Measurements from ENCODE around the gene TMEM59L. TPM values are rescaled to one million over a fixed set of nuclear protein-coding genes. Genes with fewer than 3 reads are reported as not detected.

TMEM59L gene
- total RNA-seq, 1 experiment from 2014 or later = 2.4 TPM

- no TSS peak for BruUV-seq (replicated peaks)
- ATAC-seq = no peak
- intact Hi-C loops (cut with micrococcal nuclease; ENCODE audit: unreplicated experiment) = no loop called here
- Histone ChIP-seq H3K27me3 (ENCODE audit: control insufficient read depth, insufficient read depth, low read length) (no peaks in the 10 kb centered on the region), H3K9me3 (ENCODE audit: control insufficient read depth, insufficient read depth, low read depth, low read length) (no peaks in the 10 kb centered on the region), H3K4me3 (ENCODE audit: low read depth in 2 of 2, low read length in 2 of 2) (no peak overlapping the region), H3K4me1 (ENCODE audit: control insufficient read depth, insufficient read depth, low read length) (no peaks in the 10 kb centered on the region), H3K36me3 (ENCODE audit: control insufficient read depth, insufficient read depth, low read length) (no peaks in the 10 kb centered on the region), H3K27ac (ENCODE audit: low read length) (no peak overlapping the region)
- in situ Hi-C loops (cut with HindIII; ENCODE audit: low pct_unique_long_range_greater_than_20kb, low sequenced_read_pairs) = no loop called here
- CTCF ChIA-PET = no interaction called here
- POLR2A ChIA-PET = no interaction called here
- TF ChIP-seq TCF7L2 (IDR thresholded peaks at IDR 0.05; ENCODE audit: low read depth, low read length) = no peak
- no peak for TF ChIP-seq CTCF (IDR thresholded peaks at IDR 0.05)
- no peak for TF ChIP-seq REST (IDR thresholded peaks at IDR 0.05; ENCODE audit: insufficient read depth in 1 of 2, low read depth in 2 of 2, low read length in 1 of 2)
- no peak for TF ChIP-seq SIN3A (IDR thresholded peaks at IDR 0.05; ENCODE audit: borderline replicate concordance, insufficient read depth, low read depth, low read length)
- TF ChIP-seq POLR2AphosphoS5 (IDR thresholded peaks at IDR 0.05; ENCODE audit: low read depth, low read length) = no peak
- no peak for DNase-seq (ENCODE audit: low read depth, low spot score)
Observed at GRCh38 chr19:18633321-18633720, 20.7 kb downstream of the TMEM59L start.

- no peak for TF ChIP-seq POLR2AphosphoS5 (IDR thresholded peaks at IDR 0.05; ENCODE audit: low read depth, low read length)
- no peak for TF ChIP-seq TCF7L2 (IDR thresholded peaks at IDR 0.05; ENCODE audit: low read depth, low read length)
- TF ChIP-seq REST (IDR thresholded peaks at IDR 0.05; ENCODE audit: insufficient read depth in 1 of 2, low read depth in 2 of 2, low read length in 1 of 2) = no peak
- TF ChIP-seq SIN3A (IDR thresholded peaks at IDR 0.05; ENCODE audit: borderline replicate concordance, insufficient read depth, low read depth, low read length) = no peak
- TF ChIP-seq CTCF (IDR thresholded peaks at IDR 0.05) = no peak
- intact Hi-C loops (cut with micrococcal nuclease; ENCODE audit: unreplicated experiment) (no loop called here), in situ Hi-C loops (cut with HindIII; ENCODE audit: low pct_unique_long_range_greater_than_20kb, low sequenced_read_pairs) (no loop called here)
- Histone ChIP-seq H3K4me1 (ENCODE audit: control insufficient read depth, insufficient read depth, low read length) (no peaks in the 10 kb centered on the region), H3K4me3 (ENCODE audit: low read depth in 2 of 2, low read length in 2 of 2) (no peak overlapping the region), H3K36me3 (ENCODE audit: control insufficient read depth, insufficient read depth, low read length) (no peaks in the 10 kb centered on the region), H3K27me3 (ENCODE audit: control insufficient read depth, insufficient read depth, low read length) (no peaks in the 10 kb centered on the region), H3K27ac (ENCODE audit: low read length) (no peak overlapping the region), H3K9me3 (ENCODE audit: control insufficient read depth, insufficient read depth, low read depth, low read length) (no peaks in the 10 kb centered on the region)
- no peak for ATAC-seq
- BruUV-seq (replicated peaks) = no TSS peak
- ChIA-PET CTCF (no interaction called here), POLR2A (interaction anchor here (0.7 kb wide), 1 partner anchor 14 kb away, joined by 5 read pairs; no protein-coding TSS in a partner anchor)
- no peak for DNase-seq (ENCODE audit: low read depth, low spot score)
Observed at GRCh38 chr19:18634612-18635297, 22.1 kb downstream of the TMEM59L start.

All from Panc1 (cell line).